Testis (tissue), 3 donors: ENCODE results near the gene N4BP3. TPM values are rescaled to one million over a fixed set of nuclear protein-coding genes. Genes with fewer than 3 reads are reported as not detected.

ENCODE experiments used
- DNase-seq: peaks from one replicate; pipeline ENCODE4 v3.0.0-alpha.2; 2019
- H3K27ac ChIP-seq, 2 donors: fragments of 200-600 bp; sonication (generic); one replicate each; pipeline ENCODE4 v1.5.1; 2019
- H3K27me3 ChIP-seq: fragments of 200-600 bp; sonication (generic); one replicate; pipeline ENCODE4 v1.5.1; 2019
- H3K36me3 ChIP-seq: fragments of 200-600 bp; sonication (generic); one replicate; pipeline ENCODE4 v1.5.1; 2017; ENCODE audit warnings: low read depth; ENCODE audit errors: missing control alignments
- H3K4me1 ChIP-seq: fragments of 200-600 bp; sonication (generic); one replicate; pipeline ENCODE4 v1.5.1; 2019
- H3K4me3 ChIP-seq, 2 donors: fragments of 200-600 bp; sonication (generic); one replicate each; pipeline ENCODE4 v1.5.1; 2017 to 2019
- H3K9me3 ChIP-seq: fragments of 200-600 bp; sonication (generic); one replicate; pipeline ENCODE4 v1.5.1; 2017
- POLR2A ChIP-seq: fragments of 450-650 bp; IDR thresholded peaks from one replicate; pipeline ENCODE4 v1.6.1; 2017; ENCODE audit warnings: antibody characterized with exemption, mild to moderate bottlenecking, moderate library complexity
- WGBS, 2 donors: methylation state at CpG; one replicate each; pipeline ENCODE4 v1.1.5; 2018; 5-methylcytosine and 5-hydroxymethylcytosine counted together
- intact Hi-C: fragments of 100-400 bp; cut with DNase I; formaldehyde crosslinking; loops from one replicate; pipeline ENCODE4 v1.15.1; 2023; ENCODE audit warnings: low total_unique reads
- polyA plus RNA-seq: library from polyadenylated mRNA; stranded (reverse); fragments of 350-450 nt; fragmentation: Illumina TruSeq; extraction: RNeasy Lipid Tissue Mini Kit (QIAGEN cat#74804); gene quantifications from one replicate; pipeline ENCODE4 v1.2.3, GENCODE V29; 2014; ENCODE audit warnings: low read depth, low replicate concordance; ENCODE audit not compliant: insufficient read depth
- total RNA-seq, 2 donors: library from RNA; depleted of rRNA; stranded (reverse); fragments of >200 nt; gene quantifications; one replicate each; pipeline ENCODE4 v1.2.3, GENCODE V29; 2016
- TF ChIP-seq, protein P1 (sequence below), 3 experiments: fragments of 450-650 bp in 2 of 3; fragments of 200-600 bp in 1 of 3; sonication (generic) in 1 of 3; IDR thresholded peaks; one replicate each; pipeline ENCODE4 v1.5.1; 2016 to 2019; ENCODE audit warnings: antibody characterized with exemption in 3 of 3, mild to moderate bottlenecking in 2 of 3, moderate library complexity in 1 of 3

Gene N4BP3
- total and polyA plus RNA-seq, 3 donors from 2014 or later, result 1.4 to 3.6 (median 3.2) TPM

GRCh38 chr5:178152491-178153444 lies 39.4 kb downstream of the N4BP3 start:
- intact Hi-C loops, result no loop called here

GRCh38 chr5:178153530-178154340 lies 40.4 kb downstream of the N4BP3 start, which contains the start of gene NHP2:
Gene NHP2, minus strand, starts transcription at chr5:178153885. Its CDS starts 68 bp downstream, at chr5:178153817.
- peak; percentile 99 for DNase-seq
- Histone ChIP-seq H3K4me3 (peak within 1 kb of the TSS; percentile 79 to 81), H3K27ac (peak within 1 kb of the TSS; percentile 32 to 60), H3K27me3 (no peaks in the 10 kb centered on the region), H3K4me1 (peaks cover 11% of the 10 kb centered on the region), H3K9me3 (no peaks in the 10 kb centered on the region), H3K36me3 (no peaks in the 10 kb centered on the region)
- TF ChIP-seq, protein P1, sequence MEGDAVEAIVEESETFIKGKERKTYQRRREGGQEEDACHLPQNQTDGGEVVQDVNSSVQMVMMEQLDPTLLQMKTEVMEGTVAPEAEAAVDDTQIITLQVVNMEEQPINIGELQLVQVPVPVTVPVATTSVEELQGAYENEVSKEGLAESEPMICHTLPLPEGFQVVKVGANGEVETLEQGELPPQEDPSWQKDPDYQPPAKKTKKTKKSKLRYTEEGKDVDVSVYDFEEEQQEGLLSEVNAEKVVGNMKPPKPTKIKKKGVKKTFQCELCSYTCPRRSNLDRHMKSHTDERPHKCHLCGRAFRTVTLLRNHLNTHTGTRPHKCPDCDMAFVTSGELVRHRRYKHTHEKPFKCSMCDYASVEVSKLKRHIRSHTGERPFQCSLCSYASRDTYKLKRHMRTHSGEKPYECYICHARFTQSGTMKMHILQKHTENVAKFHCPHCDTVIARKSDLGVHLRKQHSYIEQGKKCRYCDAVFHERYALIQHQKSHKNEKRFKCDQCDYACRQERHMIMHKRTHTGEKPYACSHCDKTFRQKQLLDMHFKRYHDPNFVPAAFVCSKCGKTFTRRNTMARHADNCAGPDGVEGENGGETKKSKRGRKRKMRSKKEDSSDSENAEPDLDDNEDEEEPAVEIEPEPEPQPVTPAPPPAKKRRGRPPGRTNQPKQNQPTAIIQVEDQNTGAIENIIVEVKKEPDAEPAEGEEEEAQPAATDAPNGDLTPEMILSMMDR (IDR thresholded peaks at IDR 0.05), result no peak
- TF ChIP-seq POLR2A, result no peak
- 0 to 1% methylated on average over 30 to 68 of the region's 68 CpGs for WGBS, 2 donors
- intact Hi-C loops, result no loop called here

More at GRCh38 chr5:178152491-178153444, 39.4 kb downstream of the N4BP3 start:
- Histone ChIP-seq H3K4me3 (peak overlapping the region; percentile 79 to 81), H3K4me1 (peaks cover 11% of the 10 kb centered on the region), H3K27me3 (no peaks in the 10 kb centered on the region), H3K9me3 (no peaks in the 10 kb centered on the region), H3K27ac (peak overlapping the region in 1 of 2 donors; percentile 60), H3K36me3 (no peaks in the 10 kb centered on the region)
- DNase-seq, result no peak
- 32 to 38% methylated on average over 31 of the region's 31 CpGs for WGBS, 2 donors
- TF ChIP-seq, protein P1 (IDR thresholded peaks at IDR 0.05), result no peak
- no peak for TF ChIP-seq POLR2A

DNA sequence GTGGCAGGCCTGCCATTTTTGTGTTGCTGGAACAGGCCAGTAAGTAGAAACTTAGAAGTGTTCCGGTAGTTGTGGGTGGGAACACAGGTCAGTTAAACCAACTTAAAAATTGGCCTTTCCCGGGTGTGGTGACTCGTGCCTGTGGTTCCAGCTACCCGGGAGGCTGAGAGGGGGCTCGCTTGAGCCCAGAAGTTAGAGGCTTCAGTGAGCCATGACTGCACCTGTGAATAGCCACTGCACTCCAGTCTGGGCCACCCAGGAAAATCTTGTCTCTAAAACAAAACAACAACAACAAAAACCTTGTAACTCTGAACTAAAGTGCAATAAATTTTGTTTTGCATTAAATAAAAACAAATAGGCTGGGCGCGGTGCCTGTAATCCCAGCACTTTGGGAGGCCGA lies 41.7 kb downstream of the N4BP3 start:
- no peak for TF ChIP-seq POLR2A
- TF ChIP-seq, protein P1 (IDR thresholded peaks at IDR 0.05), result no peak
- WGBS, 2 donors, result 45 to 65% methylated on average over 8 of the region's 8 CpGs
- no peak for DNase-seq
- no peaks in the 10 kb centered on the region for H3K36me3 ChIP-seq
- H3K4me3 ChIP-seq, result peak overlapping the region in 1 of 2 donors; percentile 81
- H3K4me1 ChIP-seq, result peaks cover 11% of the 10 kb centered on the region
- intact Hi-C loops, result no loop called here
- no peaks in the 10 kb centered on the region for H3K27me3 ChIP-seq
- H3K9me3 ChIP-seq, result no peaks in the 10 kb centered on the region
- H3K27ac ChIP-seq, result no peak overlapping the region

- no peak overlapping the region for H3K27ac ChIP-seq
- H3K4me3 ChIP-seq, result no peak overlapping the region
- peaks cover 7% of the 10 kb centered on the region for H3K4me1 ChIP-seq
- H3K9me3 ChIP-seq, result no peaks in the 10 kb centered on the region
- H3K36me3 ChIP-seq, result no peaks in the 10 kb centered on the region
- no peaks in the 10 kb centered on the region for H3K27me3 ChIP-seq
- WGBS, 2 donors, result 79 to 91% methylated on average over 4 to 5 of the region's 5 CpGs
- intact Hi-C loops, result loop anchor here (5.0 kb wide), 1 partner anchor 83 kb away; no protein-coding TSS in a partner anchor
- no peak for DNase-seq
- no peak for TF ChIP-seq POLR2A
- TF ChIP-seq, protein P1 (IDR thresholded peaks at IDR 0.05), result no peak
Observed at GRCh38 chr5:178160176-178160575, 46.8 kb downstream of the N4BP3 start.
